MV-4-11 (cell line): ENCODE results near the gene JAG1.

Experiments used
- DNase-seq: peaks from one replicate; lab custom pipeline; 2025; lab: John Stamatoyannopoulos, UW

JAG1 gene

GRCh38 chr20:10673842-10674683 is at the start of gene JAG1:
JAG1 (minus strand) TSS chr20:10673999; CDS start chr20:10673530, 469 bp downstream.
- DNase-seq, result peak; percentile 71

- DNase-seq, result no peak
Observed at GRCh38 chr20:10721976-10722375, 48.2 kb upstream of the JAG1 start.

- DNase-seq, result peak; percentile 4
Observed at GRCh38 chr20:10721137-10721896, 47.5 kb upstream of the JAG1 start.

GRCh38 chr20:10720565-10720964 is 46.8 kb upstream of the JAG1 start:
- DNase-seq, result no peak

- no peak for DNase-seq
Observed at GRCh38 chr20:10719740-10720385, 46.1 kb upstream of the JAG1 start.

- DNase-seq, result no peak
Observed at GRCh38 chr20:10718661-10719060, 44.9 kb upstream of the JAG1 start.

- no peak for DNase-seq
Observed at GRCh38 chr20:10716855-10717254, 43.1 kb upstream of the JAG1 start.

GRCh38 chr20:10715035-10715434 is 41.2 kb upstream of the JAG1 start:
- DNase-seq, result no peak

GRCh38 chr20:10714236-10714975 is 40.6 kb upstream of the JAG1 start:
- no peak for DNase-seq

GRCh38 chr20:10713161-10713560 is 39.4 kb upstream of the JAG1 start:
- no peak for DNase-seq

- no peak for DNase-seq
Observed at GRCh38 chr20:10711903-10712451, 38.2 kb upstream of the JAG1 start.

GRCh38 chr20:10710991-10711775 is 37.4 kb upstream of the JAG1 start:
- DNase-seq, result no peak

- no peak for DNase-seq
Observed at GRCh38 chr20:10709916-10710315, 36.1 kb upstream of the JAG1 start.

GRCh38 chr20:10708351-10709185 is 34.8 kb upstream of the JAG1 start:
- DNase-seq, result no peak

GRCh38 chr20:10707791-10708190 is 34.0 kb upstream of the JAG1 start:
- no peak for DNase-seq

- DNase-seq, result no peak
Observed at GRCh38 chr20:10707068-10707467, 33.3 kb upstream of the JAG1 start.

- no peak for DNase-seq
Observed at GRCh38 chr20:10706460-10706811, 32.6 kb upstream of the JAG1 start.

- no peak for DNase-seq
Observed at GRCh38 chr20:10705801-10706459, 32.1 kb upstream of the JAG1 start.

GRCh38 chr20:10701607-10702006 is 27.8 kb upstream of the JAG1 start:
- no peak for DNase-seq

GRCh38 chr20:10699941-10700340 is 26.1 kb upstream of the JAG1 start:
- no peak for DNase-seq
